PFSK-1 (cell line): ENCODE results near the gene NDUFA9.

Experiments
- FOXP2 ChIP-seq: optimal IDR thresholded peaks from 2 replicates; pipeline ENCODE3; 2011; ENCODE audit warnings: borderline replicate concordance, control low read depth, inconsistent platforms; ENCODE audit not compliant: insufficient read depth; ENCODE audit errors: extremely low read length, extremely low read depth
- POLR2AphosphoS5 ChIP-seq: IDR thresholded peaks from 2 replicates; pipeline ENCODE4 v1.6.1; 2012; ENCODE audit warnings: low read depth, mild to moderate bottlenecking, control low read depth, low read length, moderate library complexity
- REST ChIP-seq, 2 experiments: IDR thresholded peaks; 2 replicates each; pipeline versions ENCODE4 v1.6.1 to v1.8.0; 2011 to 2012; ENCODE audit warnings: low read depth in 2 of 2, low read length in 2 of 2, control low read depth in 1 of 2, inconsistent platforms in 1 of 2, mild to moderate bottlenecking in 1 of 2, moderate library complexity in 1 of 2; ENCODE audit not compliant: insufficient read depth in 1 of 2
- SIN3A ChIP-seq: IDR thresholded peaks from 2 replicates; pipeline ENCODE4 v1.6.1; 2012; ENCODE audit warnings: mild to moderate bottlenecking, low read length, moderate library complexity, borderline replicate concordance; ENCODE audit not compliant: insufficient read depth
- TAF1 ChIP-seq: IDR thresholded peaks from 2 replicates; pipeline ENCODE4 v1.6.1; 2012; ENCODE audit warnings: low read length, control low read depth, borderline replicate concordance; ENCODE audit not compliant: insufficient read depth

The NDUFA9 gene

GRCh38 chr12:4607056-4607455 is 41.9 kb upstream of the NDUFA9 start:
- no peak for TF ChIP-seq SIN3A
- no peak for TF ChIP-seq TAF1
- TF ChIP-seq REST (IDR thresholded peaks at IDR 0.05; ENCODE audit: insufficient read depth in 1 of 2, low read depth in 2 of 2, low read length in 2 of 2): no peak
- no peak for TF ChIP-seq POLR2AphosphoS5

- TF ChIP-seq FOXP2: no peak
- no peak for TF ChIP-seq TAF1
- TF ChIP-seq SIN3A: no peak
- no peak for TF ChIP-seq POLR2AphosphoS5
Observed at GRCh38 chr12:4609071-4609470, 39.8 kb upstream of the NDUFA9 start.

- TF ChIP-seq TAF1 (no peak), POLR2AphosphoS5 (no peak), SIN3A (no peak), REST (IDR thresholded peaks at IDR 0.05; ENCODE audit: insufficient read depth in 1 of 2, low read depth in 2 of 2, low read length in 2 of 2) (no peak), FOXP2 (no peak)
Observed at GRCh38 chr12:4610481-4610880, 38.4 kb upstream of the NDUFA9 start.

GRCh38 chr12:4615667-4616066 is 33.2 kb upstream of the NDUFA9 start:
- TF ChIP-seq TAF1: no peak
- TF ChIP-seq REST (IDR thresholded peaks at IDR 0.05; ENCODE audit: insufficient read depth in 1 of 2, low read depth in 2 of 2, low read length in 2 of 2): no peak
- no peak for TF ChIP-seq FOXP2
- TF ChIP-seq SIN3A: no peak

GRCh38 chr12:4621511-4621910 is 27.4 kb upstream of the NDUFA9 start:
- TF ChIP-seq SIN3A (no peak), POLR2AphosphoS5 (no peak), TAF1 (no peak), FOXP2 (no peak), REST (IDR thresholded peaks at IDR 0.05; ENCODE audit: insufficient read depth in 1 of 2, low read depth in 2 of 2, low read length in 2 of 2) (no peak)
